A549 (cell line): ENCODE results near the gene ARFGEF3. TPM values are rescaled to one million over a fixed set of nuclear protein-coding genes. Genes with fewer than 3 reads are reported as not detected.

Source experiments
- ATAC-seq, 2 experiments: fragments of 200-7000 bp in 1 of 2; fragments of >200 bp in 1 of 2; cut with Nextera tagmentation in 1 of 2; cut with Tn5 transposase in 1 of 2; 3 replicates each; pipeline versions ENCODE4 v1.8.0 to v1.9.1; 2018 to 2020; ENCODE audit warnings: mild to moderate bottlenecking in 1 of 2, moderate library complexity in 1 of 2
- CTCF ChIA-PET: fragments of 300-600 bp; sonication (Branson Sonifier 250); formaldehyde crosslinking; extraction: SDS; loops from one replicate; lab custom pipeline; 2021; ENCODE audit warnings: antibody characterized with exemption, inconsistent platforms; lab: Yijun Ruan, JAX
- POLR2A ChIA-PET: fragments of 350-600 bp; formaldehyde crosslinking; extraction: SDS; loops from one replicate; lab custom pipeline; 2021; ENCODE audit warnings: antibody characterized with exemption, inconsistent platforms; lab: Yijun Ruan, JAX
- DNase-seq, 2 experiments: peaks; one replicate each; pipeline versions ENCODE4 v3.0.0 to v3.0.0-alpha.2; 2011 to 2016; ENCODE audit warnings: low read depth in 1 of 2, low spot score in 1 of 2
- FAIRE-seq: peaks from 2 replicates; lab custom pipeline; 2011; peaks lifted over from hg19 to GRCh38; lab: Jason Lieb, UNC
- H3K27ac ChIP-seq, 2 experiments: fragments of >200 bp; sonication (Bioruptor Twin); formaldehyde crosslinking; 3 replicates each; pipeline ENCODE4 v1.5.1; 2016 to 2017
- H3K4me1 ChIP-seq: fragments of >200 bp; sonication (Bioruptor Twin); formaldehyde crosslinking; 3 replicates; pipeline ENCODE4 v1.6.1; 2016
- H3K4me2 ChIP-seq: fragments of >200 bp; sonication (Bioruptor Twin); formaldehyde crosslinking; 3 replicates; pipeline ENCODE4 v1.6.1; 2016
- H3K4me3 ChIP-seq: fragments of >200 bp; sonication (Bioruptor Twin); formaldehyde crosslinking; 3 replicates; pipeline ENCODE4 v1.5.1; 2016
- H3K9me3 ChIP-seq: fragments of >200 bp; sonication (Bioruptor Twin); formaldehyde crosslinking; 3 replicates; pipeline ENCODE4 v1.6.1; 2016
- CBX8 ChIP-seq: fragments of 200-600 bp; sonication (generic); IDR thresholded peaks from 2 replicates; pipeline ENCODE4 v1.6.1; 2016
- CHD4 ChIP-seq: fragments of 200-600 bp; sonication (generic); IDR thresholded peaks from 2 replicates; pipeline ENCODE4 v1.6.1; 2016; ENCODE audit warnings: antibody characterized with exemption, mild to moderate bottlenecking, borderline replicate concordance
- ESRRA ChIP-seq: fragments of 150-350 bp; IDR thresholded peaks from 2 replicates; pipeline ENCODE4 v1.6.1; 2014; ENCODE audit warnings: mild to moderate bottlenecking, low read length, borderline replicate concordance
- GATA3 ChIP-seq: IDR thresholded peaks from 2 replicates; pipeline ENCODE4 v1.6.1; 2012; ENCODE audit warnings: borderline replicate concordance
- HDAC2 ChIP-seq: fragments of 200-600 bp; sonication (generic); IDR thresholded peaks from 2 replicates; pipeline ENCODE4 v1.6.1; 2016
- HOXB13 ChIP-seq: fragments of 250-450 bp; sonication (Bioruptor Pico); IDR thresholded peaks from 2 replicates; pipeline ENCODE4 v1.5.0; 2020; ENCODE audit warnings: low read depth, mild to moderate bottlenecking, moderate library complexity
- JUN ChIP-seq, 2 experiments: fragments of >200 bp; sonication (Bioruptor Twin); formaldehyde crosslinking; IDR thresholded peaks; 2 replicates in 1 of 2; 3 replicates in 1 of 2; pipeline ENCODE4 v1.6.1; 2016 to 2017
- JUNB ChIP-seq: fragments of >200 bp; sonication (Bioruptor Twin); formaldehyde crosslinking; IDR thresholded peaks from 2 replicates; pipeline ENCODE4 v1.6.1; 2016
- KDM5A ChIP-seq: fragments of 200-600 bp; sonication (generic); IDR thresholded peaks from 2 replicates; pipeline ENCODE4 v1.6.1; 2016; ENCODE audit warnings: antibody characterized with exemption, mild to moderate bottlenecking
- MAFK ChIP-seq: fragments of 450-650 bp; IDR thresholded peaks from 2 replicates; pipeline ENCODE4 v1.6.1; 2014; ENCODE audit not compliant: partially characterized antibody
- MAZ ChIP-seq: fragments of 150-350 bp; IDR thresholded peaks from 2 replicates; pipeline ENCODE4 v1.6.1; 2014; ENCODE audit warnings: antibody characterized with exemption, low read depth, low read length, borderline replicate concordance
- NFE2L2 ChIP-seq: fragments of 150-350 bp; conservative IDR thresholded peaks from 2 replicates; pipeline ENCODE4 v1.6.1; 2014; ENCODE audit warnings: low read length
- NR3C1 ChIP-seq: fragments of >200 bp; sonication (Bioruptor Twin); formaldehyde crosslinking; IDR thresholded peaks from 3 replicates; pipeline ENCODE4 v1.6.1; 2017
- RAD21 ChIP-seq, 2 experiments: fragments of >200 bp in 1 of 2; sonication (Bioruptor Twin) in 1 of 2; formaldehyde crosslinking in 1 of 2; IDR thresholded peaks in 1 of 2; conservative IDR thresholded peaks in 1 of 2; 2 replicates in 1 of 2; 3 replicates in 1 of 2; pipeline ENCODE4 v1.6.1; 2012 to 2018; ENCODE audit warnings: inconsistent platforms in 1 of 2
- RARB ChIP-seq: fragments of 250-450 bp; sonication (Bioruptor Pico); IDR thresholded peaks from 2 replicates; pipeline ENCODE4 v1.8.0; 2021; ENCODE audit warnings: mild to moderate bottlenecking, moderate library complexity
- RCOR1 ChIP-seq: fragments of 150-350 bp; IDR thresholded peaks from 2 replicates; pipeline ENCODE4 v1.6.1; 2014; ENCODE audit warnings: antibody characterized with exemption, low read length, low read depth
- SREBF2 ChIP-seq: fragments of 450-650 bp; IDR thresholded peaks from 2 replicates; pipeline ENCODE4 v1.6.1; 2014; ENCODE audit warnings: mild to moderate bottlenecking, moderate library complexity
- TFCP2L1 ChIP-seq: fragments of 250-450 bp; sonication (Bioruptor Pico); IDR thresholded peaks from 2 replicates; pipeline ENCODE4 v1.5.0; 2021; ENCODE audit warnings: mild to moderate bottlenecking
- TP53 ChIP-seq: fragments of 250-450 bp; sonication (Bioruptor Pico); IDR thresholded peaks from 2 replicates; pipeline ENCODE4 v1.5.0; 2021; ENCODE audit warnings: mild to moderate bottlenecking, moderate library complexity
- ZC3H11A ChIP-seq: fragments of 450-650 bp; IDR thresholded peaks from 2 replicates; pipeline ENCODE4 v1.6.1; 2014; ENCODE audit warnings: antibody characterized with exemption, mild to moderate bottlenecking
- ZFP36 ChIP-seq: fragments of 450-650 bp; IDR thresholded peaks from 2 replicates; pipeline ENCODE4 v1.6.1; 2014; ENCODE audit warnings: borderline replicate concordance; ENCODE audit not compliant: partially characterized antibody
- ZSCAN20 ChIP-seq: fragments of 250-450 bp; sonication (Bioruptor Pico); IDR thresholded peaks from 2 replicates; pipeline ENCODE4 v1.8.0; 2022; ENCODE audit warnings: mild to moderate bottlenecking, moderate library complexity
- WGBS: methylation state at CpG from one replicate; pipeline ENCODE4 v1.1.6; 2017; ENCODE audit errors: missing lambda C conversion rate; 5-methylcytosine and 5-hydroxymethylcytosine counted together
- polyA plus RNA-seq, 4 experiments: library from polyadenylated mRNA; depleted of rRNA in 3 of 4; stranded (reverse); fragments of >200 nt; fragmentation: RNase III in 1 of 4; extraction: RNeasy Plus Mini Kit Qiagen cat#74134 plus additional on column Dnase treatment in 1 of 4; gene quantifications; 2 replicates in 3 of 4; 3 replicates in 1 of 4; pipeline ENCODE4 v1.2.3, GENCODE V29; 2011 to 2017
- TF ChIP-seq, protein P1 (sequence below): fragments of 250-450 bp; sonication (Bioruptor Pico); IDR thresholded peaks from 2 replicates; pipeline ENCODE4 v1.5.0; 2020; ENCODE audit warnings: low read depth, mild to moderate bottlenecking, moderate library complexity
- TF ChIP-seq, protein P2 (sequence below): fragments of >200 bp; sonication (Bioruptor Twin); formaldehyde crosslinking; IDR thresholded peaks from 2 replicates; pipeline ENCODE4 v1.6.1; 2016
- TF ChIP-seq, protein P3 (sequence below): fragments of 250-450 bp; sonication (Bioruptor Pico); IDR thresholded peaks from 2 replicates; pipeline ENCODE4 v1.5.0; 2021; ENCODE audit warnings: mild to moderate bottlenecking, moderate library complexity, borderline replicate concordance
- TF ChIP-seq, protein P4 (sequence below): IDR thresholded peaks from 2 replicates; pipeline ENCODE4 v1.6.1; 2012; ENCODE audit warnings: low read depth, borderline replicate concordance
- TF ChIP-seq, protein P5 (sequence below): IDR thresholded peaks from 2 replicates; pipeline ENCODE4 v1.6.1; 2012
- TF ChIP-seq, protein P6 (sequence below): IDR thresholded peaks from 2 replicates; pipeline ENCODE4 v1.6.1; 2012
- TF ChIP-seq, protein P7 (sequence below): fragments of 150-350 bp; IDR thresholded peaks from 2 replicates; pipeline ENCODE4 v1.6.1; 2014; ENCODE audit warnings: low read depth, mild to moderate bottlenecking, low read length

Gene ARFGEF3
- polyA plus RNA-seq, 2 of the 4 experiments (the other 2 are of a cell fraction) = 0.15 to 0.83 TPM

DNA sequence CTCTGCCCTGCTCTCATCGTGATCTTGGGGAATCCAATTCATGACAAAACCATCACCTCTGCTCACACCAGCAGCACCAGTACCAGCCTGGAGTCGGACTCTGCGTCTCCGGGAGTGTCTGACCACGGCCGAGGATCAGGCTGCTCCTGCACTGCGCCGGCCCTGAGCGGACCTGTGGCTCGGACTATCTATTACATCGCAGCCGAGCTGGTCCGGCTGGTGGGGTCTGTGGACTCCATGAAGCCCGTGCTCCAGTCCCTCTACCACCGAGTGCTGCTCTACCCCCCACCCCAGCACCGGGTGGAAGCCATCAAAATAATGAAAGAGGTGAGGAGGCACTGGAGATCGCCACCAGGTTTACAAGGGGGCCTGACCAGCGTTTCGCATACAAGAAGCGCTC is 93.7 kb downstream of the ARFGEF3 start (continued):
- TF ChIP-seq CHD4 (no peak), CBX8 (no peak)

DNA sequence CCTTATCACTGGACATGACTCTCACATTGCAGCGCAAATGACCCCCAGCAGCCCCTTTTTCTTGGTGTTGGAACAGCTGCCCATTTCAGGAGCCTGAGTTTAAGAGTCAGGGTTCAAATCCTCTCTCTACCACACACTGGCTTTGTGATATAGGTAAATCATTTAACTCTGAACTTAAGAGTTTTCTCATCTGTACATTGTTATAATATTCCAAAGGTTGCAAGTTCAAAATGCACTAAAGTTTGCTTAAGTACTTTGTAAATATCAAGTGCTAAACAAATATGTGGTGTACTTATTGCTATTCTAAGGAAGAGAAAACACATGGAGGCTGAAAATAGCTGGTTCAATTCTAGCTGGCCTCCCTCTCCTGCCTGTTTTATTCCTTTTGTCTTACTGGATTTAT is 95.9 kb downstream of the ARFGEF3 start:
- TF ChIP-seq MAZ = no peak
- TF ChIP-seq NR3C1 = no peak
- TF ChIP-seq KDM5A = no peak
- no peak for TF ChIP-seq ZSCAN20
- no peak for TF ChIP-seq TP53 (CRISPR knock-in tag)
- TF ChIP-seq, protein P1, sequence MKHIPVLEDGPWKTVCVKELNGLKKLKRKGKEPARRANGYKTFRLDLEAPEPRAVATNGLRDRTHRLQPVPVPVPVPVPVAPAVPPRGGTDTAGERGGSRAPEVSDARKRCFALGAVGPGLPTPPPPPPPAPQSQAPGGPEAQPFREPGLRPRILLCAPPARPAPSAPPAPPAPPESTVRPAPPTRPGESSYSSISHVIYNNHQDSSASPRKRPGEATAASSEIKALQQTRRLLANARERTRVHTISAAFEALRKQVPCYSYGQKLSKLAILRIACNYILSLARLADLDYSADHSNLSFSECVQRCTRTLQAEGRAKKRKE (CRISPR knock-in tag) = no peak
- TF ChIP-seq, protein P2, sequence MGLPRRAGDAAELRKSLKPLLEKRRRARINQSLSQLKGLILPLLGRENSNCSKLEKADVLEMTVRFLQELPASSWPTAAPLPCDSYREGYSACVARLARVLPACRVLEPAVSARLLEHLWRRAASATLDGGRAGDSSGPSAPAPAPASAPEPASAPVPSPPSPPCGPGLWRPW = no peak
- TF ChIP-seq JUNB = no peak
- TF ChIP-seq, protein P3, sequence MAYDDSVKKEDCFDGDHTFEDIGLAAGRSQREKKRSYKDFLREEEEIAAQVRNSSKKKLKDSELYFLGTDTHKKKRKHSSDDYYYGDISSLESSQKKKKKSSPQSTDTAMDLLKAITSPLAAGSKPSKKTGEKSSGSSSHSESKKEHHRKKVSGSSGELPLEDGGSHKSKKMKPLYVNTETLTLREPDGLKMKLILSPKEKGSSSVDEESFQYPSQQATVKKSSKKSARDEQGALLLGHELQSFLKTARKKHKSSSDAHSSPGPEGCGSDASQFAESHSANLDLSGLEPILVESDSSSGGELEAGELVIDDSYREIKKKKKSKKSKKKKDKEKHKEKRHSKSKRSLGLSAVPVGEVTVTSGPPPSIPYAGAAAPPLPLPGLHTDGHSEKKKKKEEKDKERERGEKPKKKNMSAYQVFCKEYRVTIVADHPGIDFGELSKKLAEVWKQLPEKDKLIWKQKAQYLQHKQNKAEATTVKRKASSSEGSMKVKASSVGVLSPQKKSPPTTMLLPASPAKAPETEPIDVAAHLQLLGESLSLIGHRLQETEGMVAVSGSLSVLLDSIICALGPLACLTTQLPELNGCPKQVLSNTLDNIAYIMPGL (CRISPR knock-in tag) = no peak
- no peak for TF ChIP-seq HOXB13
- no peak for TF ChIP-seq CHD4
- TF ChIP-seq ZFP36 = no peak
- TF ChIP-seq GATA3 = no peak
- TF ChIP-seq ZC3H11A = no peak
- POLR2A ChIA-PET = no interaction called here
- no peak for DNase-seq
- ATAC-seq = no peak
- no peak for FAIRE-seq
- H3K4me1 ChIP-seq = no peaks in the 10 kb centered on the region
- H3K9me3 ChIP-seq = no peaks in the 10 kb centered on the region
- H3K27ac ChIP-seq = no peak overlapping the region
- 85% methylated on average over 1 of the region's 1 CpG for WGBS
- CTCF ChIA-PET = interaction anchor here (1.4 kb wide), 1 partner anchor 10 kb away, joined by 3 read pairs; no protein-coding TSS in a partner anchor
- H3K4me3 ChIP-seq = no peak overlapping the region
- no peak overlapping the region for H3K4me2 ChIP-seq

DNA sequence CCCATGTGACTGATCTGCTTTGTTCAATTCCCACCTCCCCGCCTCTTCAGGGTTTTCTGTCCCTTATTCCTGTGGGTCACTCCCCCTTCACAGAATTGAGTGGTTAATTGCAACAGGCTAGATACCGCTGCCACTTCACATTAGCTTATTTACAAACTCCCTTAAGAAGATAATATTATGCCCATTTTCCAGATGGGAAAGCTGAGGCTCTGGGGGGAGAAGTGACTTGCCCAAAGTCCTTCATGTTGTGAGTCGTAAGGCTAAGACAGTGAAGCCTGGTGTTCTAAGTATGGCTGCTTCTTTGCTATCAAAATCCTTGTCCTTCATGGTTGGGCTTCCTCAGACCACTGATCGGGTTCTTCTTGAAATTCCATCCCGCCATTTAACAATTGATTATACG is 96.5 kb downstream of the ARFGEF3 start:
- Histone ChIP-seq H3K4me1 (no peaks in the 10 kb centered on the region), H3K4me2 (no peak overlapping the region), H3K9me3 (no peaks in the 10 kb centered on the region), H3K4me3 (no peak overlapping the region), H3K27ac (no peak overlapping the region)
- ATAC-seq = no peak
- FAIRE-seq = no peak
- CTCF ChIA-PET = interaction anchor here (1.4 kb wide), 1 partner anchor 11 kb away, joined by 3 read pairs; no protein-coding TSS in a partner anchor
- WGBS = 88% methylated on average over 6 of the region's 6 CpGs
- POLR2A ChIA-PET = no interaction called here
- no peak for DNase-seq
- TF ChIP-seq KDM5A (no peak), TP53 (CRISPR knock-in tag) (no peak), RAD21 (conservative IDR thresholded peaks at IDR 0.05 in 1 of 2, IDR thresholded peaks at IDR 0.05 in 1 of 2) (no peak), HDAC2 (no peak), MAFK (no peak), RARB (CRISPR knock-in tag) (no peak), NFE2L2 (no peak), SREBF2 (no peak), ESRRA (no peak), TFCP2L1 (CRISPR knock-in tag) (no peak), JUN (IDR thresholded peaks at IDR 0.05) (no peak), ZC3H11A (no peak), RCOR1 (no peak)
- TF ChIP-seq, protein P4, sequence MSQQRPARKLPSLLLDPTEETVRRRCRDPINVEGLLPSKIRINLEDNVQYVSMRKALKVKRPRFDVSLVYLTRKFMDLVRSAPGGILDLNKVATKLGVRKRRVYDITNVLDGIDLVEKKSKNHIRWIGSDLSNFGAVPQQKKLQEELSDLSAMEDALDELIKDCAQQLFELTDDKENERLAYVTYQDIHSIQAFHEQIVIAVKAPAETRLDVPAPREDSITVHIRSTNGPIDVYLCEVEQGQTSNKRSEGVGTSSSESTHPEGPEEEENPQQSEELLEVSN = no peak
- TF ChIP-seq, protein P5, sequence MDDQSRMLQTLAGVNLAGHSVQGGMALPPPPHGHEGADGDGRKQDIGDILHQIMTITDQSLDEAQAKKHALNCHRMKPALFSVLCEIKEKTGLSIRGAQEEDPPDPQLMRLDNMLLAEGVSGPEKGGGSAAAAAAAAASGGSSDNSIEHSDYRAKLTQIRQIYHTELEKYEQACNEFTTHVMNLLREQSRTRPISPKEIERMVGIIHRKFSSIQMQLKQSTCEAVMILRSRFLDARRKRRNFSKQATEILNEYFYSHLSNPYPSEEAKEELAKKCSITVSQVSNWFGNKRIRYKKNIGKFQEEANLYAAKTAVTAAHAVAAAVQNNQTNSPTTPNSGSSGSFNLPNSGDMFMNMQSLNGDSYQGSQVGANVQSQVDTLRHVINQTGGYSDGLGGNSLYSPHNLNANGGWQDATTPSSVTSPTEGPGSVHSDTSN = no peak
- TF ChIP-seq, protein P6, sequence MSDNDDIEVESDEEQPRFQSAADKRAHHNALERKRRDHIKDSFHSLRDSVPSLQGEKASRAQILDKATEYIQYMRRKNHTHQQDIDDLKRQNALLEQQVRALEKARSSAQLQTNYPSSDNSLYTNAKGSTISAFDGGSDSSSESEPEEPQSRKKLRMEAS = no peak
- TF ChIP-seq, protein P7, sequence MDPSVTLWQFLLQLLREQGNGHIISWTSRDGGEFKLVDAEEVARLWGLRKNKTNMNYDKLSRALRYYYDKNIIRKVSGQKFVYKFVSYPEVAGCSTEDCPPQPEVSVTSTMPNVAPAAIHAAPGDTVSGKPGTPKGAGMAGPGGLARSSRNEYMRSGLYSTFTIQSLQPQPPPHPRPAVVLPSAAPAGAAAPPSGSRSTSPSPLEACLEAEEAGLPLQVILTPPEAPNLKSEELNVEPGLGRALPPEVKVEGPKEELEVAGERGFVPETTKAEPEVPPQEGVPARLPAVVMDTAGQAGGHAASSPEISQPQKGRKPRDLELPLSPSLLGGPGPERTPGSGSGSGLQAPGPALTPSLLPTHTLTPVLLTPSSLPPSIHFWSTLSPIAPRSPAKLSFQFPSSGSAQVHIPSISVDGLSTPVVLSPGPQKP = no peak
